BE2C (cell line): ENCODE measurements around the gene ANKRD53.

Experiments used
- DNase-seq: peaks from one replicate; pipeline ENCODE4 v3.0.0-alpha.2; 2020
- H3K27me3 ChIP-seq: fragments of 250-450 bp; sonication (Bioruptor Pico); 2 replicates; pipeline ENCODE4 v1.5.1; 2020; ENCODE audit warnings: mild to moderate bottlenecking
- H3K36me3 ChIP-seq: fragments of 250-450 bp; sonication (Bioruptor Pico); 2 replicates; pipeline ENCODE4 v1.5.1; 2020; ENCODE audit warnings: mild to moderate bottlenecking
- H3K4me1 ChIP-seq: fragments of 250-450 bp; sonication (Bioruptor Pico); 2 replicates; pipeline ENCODE4 v1.5.1; 2020
- H3K4me3 ChIP-seq: 2 replicates; pipeline ENCODE4 v1.5.1; 2011; ENCODE audit warnings: low read depth, low read length
- H3K9me3 ChIP-seq: fragments of 250-450 bp; sonication (Bioruptor Pico); 2 replicates; pipeline ENCODE4 v1.5.1; 2020
- CTCF ChIP-seq: IDR thresholded peaks from 2 replicates; pipeline ENCODE4 v1.5.1; 2012; ENCODE audit warnings: mild to moderate bottlenecking, low read depth, low read length

Gene ANKRD53

DNA sequence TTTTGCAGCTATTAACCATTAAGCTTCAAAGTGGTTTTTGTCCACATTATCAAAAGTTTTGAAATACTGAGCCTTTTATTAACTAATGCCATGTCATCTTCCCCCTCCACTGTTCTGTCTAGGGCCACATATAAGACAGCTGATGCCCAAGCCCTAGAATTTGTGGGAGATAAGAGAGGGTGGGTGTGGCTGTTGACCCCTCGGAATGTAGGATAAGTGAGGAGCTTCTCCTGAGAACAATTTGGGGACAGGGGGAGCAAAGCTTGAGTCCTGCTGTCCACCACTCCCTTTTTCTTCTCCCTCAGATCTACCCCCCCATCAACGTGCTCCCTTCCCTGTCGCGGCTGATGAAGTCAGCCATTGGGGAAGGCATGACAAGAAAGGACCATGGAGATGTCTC lies 14.3 kb upstream of the ANKRD53 start:
- H3K36me3 ChIP-seq, result no peaks in the 10 kb centered on the region
- no peaks in the 10 kb centered on the region for H3K4me1 ChIP-seq
- H3K9me3 ChIP-seq, result no peaks in the 10 kb centered on the region
- TF ChIP-seq CTCF, result no peak
- H3K27me3 ChIP-seq, result no peaks in the 10 kb centered on the region
- H3K4me3 ChIP-seq, result no peak overlapping the region
- DNase-seq, result no peak

- TF ChIP-seq CTCF, result no peak
- H3K4me3 ChIP-seq, result no peak overlapping the region
- no peaks in the 10 kb centered on the region for H3K27me3 ChIP-seq
- H3K36me3 ChIP-seq, result no peaks in the 10 kb centered on the region
- DNase-seq, result no peak
- H3K4me1 ChIP-seq, result no peaks in the 10 kb centered on the region
- no peaks in the 10 kb centered on the region for H3K9me3 ChIP-seq
These were observed 13.6 kb upstream of the ANKRD53 start for GRCh38 chr2:70964596-70965386.

DNA sequence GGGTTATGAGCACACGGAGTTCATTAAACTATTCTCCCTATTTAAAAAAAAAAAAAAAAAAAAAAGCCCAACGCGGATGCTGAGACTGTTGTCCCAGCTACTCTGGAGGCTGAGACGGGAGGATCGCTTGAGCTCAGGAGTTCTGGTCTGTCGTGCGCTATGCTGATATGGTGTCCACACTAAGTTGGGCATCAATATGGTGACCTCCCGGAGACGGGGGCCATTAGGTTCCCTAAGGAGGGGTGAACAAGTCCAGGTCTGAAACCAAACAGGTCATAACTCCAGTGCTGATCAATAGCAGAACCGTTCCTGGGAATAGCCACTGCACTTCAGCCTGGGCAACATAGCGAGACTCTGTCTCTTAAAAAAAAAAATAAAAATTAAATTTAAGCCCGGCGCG lies 12.9 kb upstream of the ANKRD53 start:
- TF ChIP-seq CTCF, result no peak
- Histone ChIP-seq H3K9me3 (no peaks in the 10 kb centered on the region), H3K4me1 (no peaks in the 10 kb centered on the region), H3K4me3 (no peak overlapping the region), H3K36me3 (no peaks in the 10 kb centered on the region), H3K27me3 (no peaks in the 10 kb centered on the region)
- no peak for DNase-seq

DNA sequence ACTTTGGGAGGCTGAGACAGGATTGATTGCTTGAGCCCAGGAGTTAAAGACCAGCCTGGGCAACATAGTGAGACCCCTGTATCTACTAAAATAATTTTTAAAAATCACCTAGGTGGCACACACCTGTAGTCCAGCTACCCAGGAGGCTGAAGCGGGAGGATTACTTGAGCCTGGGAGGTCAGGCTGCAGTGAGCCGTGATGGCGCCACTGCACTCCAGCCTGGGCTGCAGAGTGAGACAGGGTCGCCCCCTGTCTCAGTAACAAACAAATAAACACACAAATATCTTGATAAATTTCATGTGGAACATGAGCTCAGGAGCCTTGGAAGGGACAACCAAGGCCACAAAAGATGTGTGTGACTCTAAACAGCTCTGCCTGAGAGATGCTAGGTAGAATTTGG lies 11.7 kb upstream of the ANKRD53 start:
- no peaks in the 10 kb centered on the region for H3K4me1 ChIP-seq
- no peaks in the 10 kb centered on the region for H3K36me3 ChIP-seq
- DNase-seq, result no peak
- no peak for TF ChIP-seq CTCF
- H3K27me3 ChIP-seq, result no peaks in the 10 kb centered on the region
- H3K9me3 ChIP-seq, result no peaks in the 10 kb centered on the region
- H3K4me3 ChIP-seq, result no peak overlapping the region

GRCh38 chr2:70967189-70967588 lies 11.2 kb upstream of the ANKRD53 start:
- H3K27me3 ChIP-seq, result no peaks in the 10 kb centered on the region
- no peaks in the 10 kb centered on the region for H3K4me1 ChIP-seq
- H3K9me3 ChIP-seq, result no peaks in the 10 kb centered on the region
- no peak for DNase-seq
- TF ChIP-seq CTCF, result no peak
- H3K4me3 ChIP-seq, result no peak overlapping the region
- H3K36me3 ChIP-seq, result no peaks in the 10 kb centered on the region

- TF ChIP-seq CTCF, result no peak
- no peaks in the 10 kb centered on the region for H3K4me1 ChIP-seq
- no peaks in the 10 kb centered on the region for H3K36me3 ChIP-seq
- H3K9me3 ChIP-seq, result no peaks in the 10 kb centered on the region
- no peak overlapping the region for H3K4me3 ChIP-seq
- no peaks in the 10 kb centered on the region for H3K27me3 ChIP-seq
- DNase-seq, result no peak
These were observed 3.8 kb upstream of the ANKRD53 start for GRCh38 chr2:70974592-70974991.
